Kidney (tissue), 14 donors: Measurements from ENCODE around the gene ATP2B3. TPM values are rescaled to one million over a fixed set of nuclear protein-coding genes. Genes with fewer than 3 reads are reported as not detected.

Source experiments
- DNase-seq, 5 donors: peaks; one replicate each; pipeline ENCODE4 v3.0.0-alpha.2; 2013 to 2020
- FAIRE-seq: peaks from 2 replicates; lab custom pipeline; 2012; peaks lifted over from hg19 to GRCh38; lab: Jason Lieb, UNC
- H3K27ac ChIP-seq, 2 donors: one replicate each; pipeline ENCODE4 v1.7.0; 2013; ENCODE audit warnings: low read depth in 2 of 2, low read length in 2 of 2, inconsistent platforms in 1 of 2
- H3K27me3 ChIP-seq: one replicate; pipeline ENCODE4 v1.7.1; 2013; ENCODE audit warnings: low read length, inconsistent platforms; ENCODE audit not compliant: control insufficient read depth, insufficient read depth
- H3K36me3 ChIP-seq, 3 donors: one replicate each; pipeline versions ENCODE4 v1.7.0 to v1.7.1; 2013; ENCODE audit warnings: low read length in 3 of 3, control low read depth in 1 of 3, inconsistent platforms in 1 of 3; ENCODE audit not compliant: insufficient read depth in 3 of 3, control insufficient read depth in 2 of 3
- H3K4me1 ChIP-seq, 3 donors: one replicate each; pipeline versions ENCODE4 v1.7.0 to v1.7.1; 2013; ENCODE audit warnings: low read length in 3 of 3, inconsistent platforms in 1 of 3, low read depth in 1 of 3; ENCODE audit not compliant: control insufficient read depth in 2 of 3, insufficient read depth in 2 of 3
- H3K4me3 ChIP-seq, 3 donors: one replicate each; pipeline versions ENCODE4 v1.7.0 to v1.8.1; 2013; ENCODE audit warnings: low read length in 3 of 3, control low read depth in 1 of 3, inconsistent platforms in 1 of 3
- H3K9ac ChIP-seq, 3 donors: one replicate each; pipeline versions ENCODE4 v1.7.0 to v1.7.1; 2013; ENCODE audit warnings: low read length in 3 of 3, control low read depth in 1 of 3, inconsistent platforms in 1 of 3
- H3K9me3 ChIP-seq, 3 donors: one replicate each; pipeline versions ENCODE4 v1.7.0 to v1.7.1; 2013; ENCODE audit warnings: low read length in 3 of 3, control low read depth in 1 of 3, inconsistent platforms in 1 of 3; ENCODE audit not compliant: control insufficient read depth in 2 of 3, insufficient read depth in 1 of 3
- CTCF ChIP-seq: IDR thresholded peaks from 3 replicates; pipeline ENCODE4 v1.5.1; 2012; ENCODE audit warnings: mild to moderate bottlenecking, moderate library complexity, borderline replicate concordance; ENCODE audit not compliant: insufficient read depth; ENCODE audit errors: extremely low read depth
- intact Hi-C: fragments of 100-400 bp; cut with DNase I; formaldehyde crosslinking; loops from one replicate; pipeline ENCODE4 v1.11.1; 2022
- polyA plus RNA-seq: library from polyadenylated mRNA; stranded (reverse); fragments of 350-450 nt; fragmentation: Illumina TruSeq; extraction: RNeasy Lipid Tissue Mini Kit (QIAGEN cat#74804); gene quantifications from one replicate; pipeline ENCODE4 v1.2.3, GENCODE V29; 2014; ENCODE audit warnings: low read depth, low replicate concordance; ENCODE audit not compliant: insufficient read depth
- total RNA-seq: library from RNA; stranded (reverse); fragmentation: NEBNext Ultra II Directional; extraction: Animal tissue kit (Norgen Biotek cat#: 25700); gene quantifications from one replicate; pipeline ENCODE4 v1.2.1, GENCODE V29; 2021
- donor health status: control.
- donor health status: control.
- donor health status: control.
- donor health status: control.
- donor health status: control.
- donor health status: DM: yes; HTN: yes; CAD: no.
- donor health status: Normal renal cell carcinoma (clear cell type).

Gene ATP2B3
- total and polyA plus RNA-seq, 2 donors from 2014 or later, result 0.37 TPM; not detected in 1

DNA sequence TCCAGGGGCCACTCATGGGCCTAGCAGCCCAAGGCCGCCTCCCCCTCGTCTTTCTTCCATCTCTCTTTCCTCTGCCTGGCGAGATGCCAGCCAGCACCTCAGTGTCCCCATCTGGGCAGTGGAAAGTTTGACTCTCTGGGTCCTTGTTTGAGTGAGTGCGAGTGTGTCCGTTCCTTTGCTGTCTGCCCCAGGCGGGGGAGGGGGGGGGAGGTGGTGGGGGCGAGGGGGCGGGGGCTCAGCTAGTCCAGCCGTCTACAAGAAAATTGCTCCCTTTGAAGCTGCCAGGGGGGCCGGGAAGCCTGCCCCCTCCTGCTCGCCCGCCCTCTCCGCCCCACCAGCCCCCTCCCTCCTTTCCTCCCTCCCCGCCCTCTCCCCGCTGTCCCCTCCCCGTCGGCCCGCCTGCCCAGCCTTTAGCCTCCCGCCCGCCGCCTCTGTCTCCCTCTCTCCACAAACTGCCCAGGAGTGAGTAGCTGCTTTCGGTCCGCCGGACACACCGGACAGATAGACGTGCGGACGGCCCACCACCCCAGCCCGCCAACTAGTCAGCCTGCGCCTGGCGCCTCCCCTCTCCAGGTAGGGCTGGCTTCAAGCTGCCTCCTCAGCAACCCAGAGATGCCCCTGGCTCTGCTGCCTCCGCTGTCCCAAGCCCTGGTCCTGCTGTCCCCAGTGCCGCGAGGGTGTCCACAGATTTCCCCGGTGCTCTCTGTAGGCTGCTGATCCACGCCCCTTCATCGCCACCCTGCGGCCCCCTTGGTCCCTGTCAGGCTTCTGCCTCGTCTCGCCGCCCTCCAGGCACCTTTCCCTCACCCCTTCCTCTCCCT, 22.7 kb upstream of the ATP2B3 start, which contains the start of gene BGN:
BGN (plus strand) TSS at position 440 of the 821 bp plus-strand sequence. CDS start 9,652 bp downstream, outside the sequence.
- H3K4me3 ChIP-seq, result peak within 1 kb of the TSS; percentile 34 to 66 (median 44)
- H3K27me3 ChIP-seq, result no peaks in the 10 kb centered on the region
- FAIRE-seq (no peak), DNase-seq (peak; percentile 63 to 86 (median 74))
- TF ChIP-seq CTCF, result no peak
- H3K9ac ChIP-seq, result peak within 1 kb of the TSS in 1 of 3 donors; percentile 26
- no peaks in the 10 kb centered on the region for H3K36me3 ChIP-seq
- peaks cover 0 to 8% (median 0%) of the 10 kb centered on the region in 3 donors for H3K4me1 ChIP-seq
- H3K27ac ChIP-seq, result peak within 1 kb of the TSS; percentile 43 to 53
- intact Hi-C loops, result no loop called here
- H3K9me3 ChIP-seq, result no peaks in the 10 kb centered on the region

GRCh38 chrX:153495362-153495751, 22.1 kb upstream of the ATP2B3 start:
- Histone ChIP-seq H3K27me3 (no peaks in the 10 kb centered on the region), H3K27ac (peak overlapping the region in 1 of 2 donors; percentile 53), H3K9me3 (no peaks in the 10 kb centered on the region), H3K36me3 (no peaks in the 10 kb centered on the region), H3K9ac (peak overlapping the region in 1 of 3 donors; percentile 26), H3K4me3 (peak overlapping the region; percentile 34 to 66 (median 44)), H3K4me1 (peaks cover 0 to 8% (median 0%) of the 10 kb centered on the region in 3 donors)
- DNase-seq, result no peak
- no peak for TF ChIP-seq CTCF
- no peak for FAIRE-seq
- intact Hi-C loops, result no loop called here

DNA sequence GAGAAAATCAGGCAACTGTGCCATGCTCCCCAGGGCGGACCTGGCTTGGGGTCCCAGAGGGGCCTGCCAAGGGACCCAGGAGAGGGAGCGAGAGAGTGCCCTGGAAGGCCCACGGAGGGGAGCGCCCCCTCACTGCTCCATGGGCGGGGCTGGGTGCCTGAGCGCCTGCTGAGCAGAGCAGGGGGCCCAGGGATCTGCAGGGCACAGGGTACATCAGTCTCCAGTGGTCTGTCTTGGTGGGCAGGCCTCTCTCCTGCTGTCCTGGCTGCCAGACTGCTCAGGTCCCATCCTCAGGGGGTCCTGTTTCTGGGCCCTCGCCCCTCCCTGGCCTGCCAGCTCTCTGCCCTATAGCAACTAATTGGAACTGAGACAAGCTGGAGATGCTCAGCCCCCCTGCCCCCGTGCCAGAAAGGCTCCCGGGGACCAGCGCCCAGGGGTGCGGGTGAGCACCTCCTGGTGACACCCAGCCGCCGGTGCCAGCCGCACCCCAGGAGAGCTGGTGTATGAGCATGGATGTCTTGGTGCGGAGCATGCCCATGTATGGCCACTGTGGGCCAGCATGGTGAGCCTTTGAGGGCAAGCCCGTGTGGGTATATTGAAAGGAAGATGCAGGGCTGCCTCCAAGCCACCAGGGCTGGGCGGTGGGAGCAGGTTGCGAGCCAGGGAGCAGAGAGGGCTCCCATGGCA, 21.4 kb upstream of the ATP2B3 start:
- Histone ChIP-seq H3K9me3 (no peaks in the 10 kb centered on the region), H3K36me3 (peaks cover 0 to 3% (median 0%) of the 10 kb centered on the region in 3 donors), H3K4me1 (peaks cover 0 to 8% (median 4%) of the 10 kb centered on the region in 3 donors), H3K9ac (no peak overlapping the region), H3K27me3 (no peaks in the 10 kb centered on the region), H3K27ac (no peak overlapping the region), H3K4me3 (peak overlapping the region in 1 of 3 donors; percentile 25)
- DNase-seq (no peak), FAIRE-seq (no peak)
- no peak for TF ChIP-seq CTCF
- intact Hi-C loops, result no loop called here
